Heart right ventricle (tissue), 16 donors: Measurements from ENCODE around the gene FN3KRP. TPM values are rescaled to one million over a fixed set of nuclear protein-coding genes. Genes with fewer than 3 reads are reported as not detected.

Source experiments
- ATAC-seq, 8 donors: fragments of 200-7000 bp; cut with Tn5 transposase; one replicate each; pipeline ENCODE4 v1.9.1; 2020; ENCODE audit warnings: mild to moderate bottlenecking in 8 of 8, moderate library complexity in 8 of 8, moderate number of reproducible peaks in 1 of 8
- DNase-seq, 2 donors: peaks; one replicate each; pipeline ENCODE4 v3.0.0-alpha.2; 2020
- H3K27ac ChIP-seq, 10 donors: fragments of 200-600 bp; sonication (generic) in 2 of 10; one replicate each; pipeline versions ENCODE4 v1.5.0 to v1.8.0; 2020 to 2022; ENCODE audit warnings: mild to moderate bottlenecking in 3 of 10
- H3K27me3 ChIP-seq, 7 donors: fragments of 200-600 bp; one replicate each; pipeline ENCODE4 v1.8.0; 2021 to 2022; ENCODE audit warnings: mild to moderate bottlenecking in 2 of 7
- H3K36me3 ChIP-seq, 9 donors: fragments of 200-600 bp; sonication (generic) in 1 of 9; one replicate each; pipeline versions ENCODE4 v1.5.0 to v1.8.0; 2020 to 2022; ENCODE audit warnings: mild to moderate bottlenecking in 2 of 9
- H3K4me1 ChIP-seq, 9 donors: fragments of 200-600 bp; sonication (generic) in 1 of 9; one replicate each; pipeline versions ENCODE4 v1.5.0 to v1.8.0; 2020 to 2022; ENCODE audit warnings: mild to moderate bottlenecking in 4 of 9
- H3K4me3 ChIP-seq, 10 donors: fragments of 200-600 bp; sonication (generic) in 2 of 10; one replicate each; pipeline versions ENCODE4 v1.5.0 to v1.8.0; 2020 to 2022; ENCODE audit warnings: mild to moderate bottlenecking in 7 of 10, moderate library complexity in 2 of 10
- H3K9me3 ChIP-seq, 11 donors: fragments of 200-600 bp in 10 of 11; sonication (generic) in 2 of 11; one replicate each; pipeline versions ENCODE4 v1.5.0 to v1.8.0; 2013 to 2022; ENCODE audit warnings: mild to moderate bottlenecking in 2 of 11, control low read depth in 1 of 11, moderate library complexity in 1 of 11
- CTCF ChIP-seq, 9 donors: fragments of 200-600 bp; sonication (generic) in 2 of 9; IDR thresholded peaks; one replicate each; pipeline versions ENCODE4 v1.5.0 to v1.8.0; 2021 to 2022; ENCODE audit warnings: antibody characterized with exemption in 9 of 9, mild to moderate bottlenecking in 5 of 9, moderate library complexity in 1 of 9
- WGBS, 2 donors: extraction: QIAGEN DNeasy Blood & Tissue Kit; methylation state at CpG; one replicate each; pipeline ENCODE4 v1.1.7; 2013; ENCODE audit warnings: inconsistent platforms in 1 of 2; 5-methylcytosine and 5-hydroxymethylcytosine counted together
- intact Hi-C, 10 donors: fragments of 100-400 bp; cut with DNase I; formaldehyde crosslinking; loops; one replicate each; pipeline versions ENCODE4 v1.11.1 to v1.14.2; 2022
- polyA plus RNA-seq, 2 donors: library from polyadenylated mRNA; stranded (reverse); fragments of 200-250 nt; gene quantifications; one replicate each; pipeline ENCODE4 v1.2.3, GENCODE V29; 2013
- total RNA-seq, 10 donors: library from RNA; stranded (reverse); fragmentation: NEBNext Ultra II Directional in 3 of 10; extraction: Animal tissue kit (Norgen Biotek cat#: 25700) in 3 of 10; gene quantifications; one replicate each; pipeline versions ENCODE4 v1.2.1 to v1.2.4, GENCODE V29; 2021 to 2023
- donor health status: Arrhythmogenic right ventricular cardiomyopathy.
- donor health status: ischemic (EF 13 %, LVEDD 7.1; RV severe dilation, severe dysfunction).
- donor health status: healthy with polysubstance abuse.
- donor health status: DM: no; HTN: yes; CAD: no.
- donor health status: DM: no; HTN: no; CAD: no.
- donor health status: ischemic (EF 25% LVEDD 6.9; RV normal size, moderate dysfunction).
- donor health status: ischemic (EF 25% LVEDD 5.7; RV mildly dilated, moderate dysfunction).
- donor health status: healthy.
- donor health status: DM: yes; HTN: yes; CAD: no.
- donor health status: Ischemic cardiomyopathy.
- donor health status: ischemic (EF 35%, LVEDD 5.7; RV mildly dilated, moderate dysfunction).
- donor health status: nonischemic (EF 11% LVEDD 7.7; RV severe dilation, severe dysfunction).
- donor health status: DM: yes; HTN: yes; CAD: no.
- donor health status: PGD.
- donor health status: ischemic (EF 29% LVEDD 5.4; RV normal size, mild dysfunction).
- donor health status: nonischemic (EF 23%, LVEDD 6.1; RV moderate dilation, normal function).

The FN3KRP gene
- total and polyA plus RNA-seq, 12 donors = 10.3 to 21.5 (median 15.3) TPM

- Histone ChIP-seq H3K4me1 (peaks cover 0 to 25% (median 5%) of the 10 kb centered on the region in 9 donors), H3K4me3 (no peak overlapping the region), H3K36me3 (no peaks in the 10 kb centered on the region), H3K27ac (peak overlapping the region in 3 of 10 donors; percentile 6 to 52 (median 41)), H3K9me3 (no peaks in the 10 kb centered on the region), H3K27me3 (no peaks in the 10 kb centered on the region)
- intact Hi-C loops = no loop called here
- no peak for TF ChIP-seq CTCF (IDR thresholded peaks at IDR 0.05)
- ATAC-seq (peak in 7 of 8 donors; percentile 28 to 76 (median 56)), DNase-seq (no peak)
- 76 to 80% methylated on average over 20 of the region's 20 CpGs for WGBS, 2 donors
Measured at GRCh38 chr17:82674656-82675475, 41.6 kb upstream of the FN3KRP start.

GRCh38 chr17:82675476-82676245, 40.8 kb upstream of the FN3KRP start:
- intact Hi-C loops = no loop called here
- ATAC-seq = peak in 1 of 8 donors; percentile 16
- Histone ChIP-seq H3K9me3 (peaks cover 0 to under 1% (median 0%) of the 10 kb centered on the region in 11 donors), H3K36me3 (no peaks in the 10 kb centered on the region), H3K27ac (peak overlapping the region in 3 of 10 donors; percentile 6 to 52 (median 41)), H3K4me3 (no peak overlapping the region), H3K27me3 (no peaks in the 10 kb centered on the region), H3K4me1 (peaks cover 0 to 18% (median under 1%) of the 10 kb centered on the region in 9 donors)
- DNase-seq = no peak
- TF ChIP-seq CTCF (IDR thresholded peaks at IDR 0.05) = no peak
- 85 to 89% methylated on average over 18 of the region's 18 CpGs for WGBS, 2 donors

GRCh38 chr17:82677353-82677925, 39.1 kb upstream of the FN3KRP start:
- DNase-seq = no peak
- 88 to 90% methylated on average over 23 of the region's 23 CpGs for WGBS, 2 donors

More at GRCh38 chr17:82677353-82677925, 39.1 kb upstream of the FN3KRP start:
- Histone ChIP-seq H3K4me3 (no peak overlapping the region), H3K27ac (no peak overlapping the region), H3K9me3 (peaks cover 0 to 18% (median 10%) of the 10 kb centered on the region in 11 donors), H3K36me3 (no peaks in the 10 kb centered on the region), H3K27me3 (no peaks in the 10 kb centered on the region), H3K4me1 (peaks cover 0 to 15% (median 0%) of the 10 kb centered on the region in 9 donors)
- intact Hi-C loops = no loop called here
- peak in 1 of 8 donors; percentile 43 for ATAC-seq
- no peak for TF ChIP-seq CTCF (IDR thresholded peaks at IDR 0.05)
